GM19395 (cell line): ENCODE results near the gene DOCK8.
A peak's percentile ranks its signal among the peaks of the same experiment; 100 is the strongest.

Experiments
- ATAC-seq: cut with Tn5 transposase; IDR thresholded peaks from one replicate; pipeline ENCODE4 v1.9.1; 2021; ENCODE audit warnings: mild to moderate bottlenecking, moderate library complexity; ENCODE audit not compliant: unreplicated experiment

Gene DOCK8

GRCh38 chr9:265209-265870, 50.7 kb downstream of the DOCK8 start:
- ATAC-seq: no peak

DNA sequence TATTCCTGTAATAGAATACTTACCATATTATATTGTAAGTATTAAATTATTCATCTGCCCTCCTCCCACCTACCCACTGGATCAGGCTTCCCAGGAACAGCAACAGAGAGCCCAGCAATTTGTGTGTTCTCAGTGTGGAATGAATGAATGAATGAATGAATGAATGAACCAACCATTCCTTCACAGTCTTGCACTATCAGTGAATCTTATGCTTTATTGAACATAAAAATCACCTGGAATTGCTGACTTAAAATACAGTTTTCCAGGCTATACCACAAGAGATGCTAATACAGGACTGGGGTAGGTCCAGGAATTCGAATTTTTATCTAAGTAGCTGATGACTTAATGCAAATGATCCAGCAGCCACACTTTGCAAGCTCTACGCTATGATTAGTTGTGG, 51.6 kb downstream of the DOCK8 start:
- no peak for ATAC-seq

- ATAC-seq: no peak
Observed at GRCh38 chr9:268616-269015, 54.0 kb downstream of the DOCK8 start.

DNA sequence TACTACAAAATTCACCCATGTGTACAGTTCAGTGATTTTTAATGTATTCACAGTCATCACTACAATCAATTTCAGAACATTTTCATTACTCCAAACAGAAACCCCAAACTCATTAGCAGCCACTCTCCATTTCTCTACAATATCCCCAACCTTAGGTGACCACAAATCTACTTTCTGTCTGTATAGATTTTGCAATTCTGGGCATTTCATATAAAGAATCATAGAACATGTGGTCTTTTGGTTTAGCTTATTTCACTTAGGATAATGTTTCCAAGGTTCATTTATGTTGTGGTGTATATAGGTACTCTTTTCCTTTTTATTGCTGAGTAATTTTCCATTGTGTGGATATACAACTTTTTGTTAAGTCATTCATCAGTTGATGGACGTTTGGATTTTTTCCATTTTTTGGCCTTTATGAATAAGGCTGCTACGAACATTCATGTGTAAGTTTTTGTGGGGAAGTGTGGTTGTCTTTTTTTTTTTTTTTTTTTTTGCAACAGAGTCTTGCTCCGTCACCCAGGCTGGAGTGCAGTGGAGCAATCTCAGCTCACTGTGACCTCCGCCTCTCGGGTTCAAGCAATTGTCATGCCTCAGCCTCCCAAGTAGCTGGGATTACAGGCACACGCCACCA, 54.5 kb downstream of the DOCK8 start:
- no peak for ATAC-seq

- no peak for ATAC-seq
Observed at GRCh38 chr9:270657-271237, 56.1 kb downstream of the DOCK8 start.

- peak; percentile 97 for ATAC-seq
Observed at GRCh38 chr9:272251-273213, 57.9 kb downstream of the DOCK8 start.

DNA sequence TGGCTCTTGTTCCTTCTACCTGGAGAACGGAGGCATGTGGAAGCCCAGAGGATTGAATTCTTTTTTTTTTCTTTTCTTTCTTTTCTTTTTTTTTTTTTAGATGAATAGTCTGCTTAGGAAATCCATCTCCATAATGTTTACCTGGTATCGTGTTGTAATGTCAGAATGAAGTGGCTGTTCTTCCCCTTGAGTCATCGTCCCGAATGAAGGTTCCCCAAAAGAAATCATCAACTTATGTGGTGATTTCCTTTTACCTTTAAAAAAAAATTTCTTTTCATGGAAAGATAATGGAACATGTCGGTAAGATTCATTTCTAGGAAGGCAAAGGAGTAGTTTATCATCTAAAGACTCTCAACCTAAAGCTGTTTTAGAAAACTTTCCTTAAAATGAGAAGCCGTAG, 59.7 kb downstream of the DOCK8 start:
- no peak for ATAC-seq

DNA sequence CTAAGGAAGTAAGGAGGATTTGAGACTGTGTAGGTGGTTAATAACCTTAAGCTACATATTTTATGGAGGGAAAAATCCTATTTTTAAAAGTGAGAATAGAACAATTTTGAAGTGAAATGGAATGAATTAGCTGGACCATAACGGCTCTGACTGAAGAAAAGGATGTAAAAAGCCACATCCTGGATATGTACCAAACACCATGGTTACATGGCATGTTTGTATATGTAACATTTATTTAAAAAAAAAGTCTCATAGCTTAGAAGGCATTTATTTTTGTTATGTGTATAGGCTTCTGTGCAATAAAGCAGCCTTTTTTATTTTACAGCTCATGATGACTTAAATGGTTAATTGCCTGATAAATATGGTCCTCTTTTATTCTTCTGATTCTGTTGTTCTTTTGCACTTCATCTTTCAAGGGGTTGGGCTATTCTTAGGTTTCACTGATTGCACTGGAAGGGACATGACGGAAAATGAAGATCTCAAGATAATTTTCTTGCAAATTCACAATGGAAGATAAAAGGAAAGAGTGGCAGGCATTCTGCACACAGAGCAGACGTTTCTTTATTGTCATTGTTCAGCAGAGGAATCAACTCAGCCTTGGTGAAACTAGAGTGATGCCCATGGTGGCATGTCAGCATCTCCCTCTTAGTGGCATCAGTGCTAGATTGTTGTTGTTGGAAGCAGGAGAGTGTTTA, 63.1 kb downstream of the DOCK8 start:
- ATAC-seq: no peak

DNA sequence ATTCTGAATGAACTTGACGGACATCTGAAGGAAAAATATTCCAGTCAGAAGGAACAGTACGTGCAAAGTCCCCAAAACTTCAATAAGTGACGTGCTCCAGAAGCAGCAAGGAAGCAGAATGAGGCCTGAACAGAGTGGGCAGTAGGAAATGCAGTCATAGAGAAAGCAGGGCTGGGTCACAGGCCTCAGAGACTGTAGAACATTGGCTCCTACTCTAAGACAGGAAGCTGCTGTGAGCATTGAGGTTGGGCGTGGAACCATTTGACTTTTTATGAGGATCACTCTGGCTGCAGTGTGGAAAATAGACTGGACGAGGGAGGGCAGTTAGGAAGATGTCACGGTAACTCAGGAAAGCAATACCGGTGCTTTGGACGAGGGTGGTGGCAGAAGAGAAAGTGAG, 64.0 kb downstream of the DOCK8 start:
- no peak for ATAC-seq

- ATAC-seq: no peak
Observed at GRCh38 chr9:279674-280073, 65.0 kb downstream of the DOCK8 start.

GRCh38 chr9:281741-282645, 67.3 kb downstream of the DOCK8 start:
- ATAC-seq: no peak

DNA sequence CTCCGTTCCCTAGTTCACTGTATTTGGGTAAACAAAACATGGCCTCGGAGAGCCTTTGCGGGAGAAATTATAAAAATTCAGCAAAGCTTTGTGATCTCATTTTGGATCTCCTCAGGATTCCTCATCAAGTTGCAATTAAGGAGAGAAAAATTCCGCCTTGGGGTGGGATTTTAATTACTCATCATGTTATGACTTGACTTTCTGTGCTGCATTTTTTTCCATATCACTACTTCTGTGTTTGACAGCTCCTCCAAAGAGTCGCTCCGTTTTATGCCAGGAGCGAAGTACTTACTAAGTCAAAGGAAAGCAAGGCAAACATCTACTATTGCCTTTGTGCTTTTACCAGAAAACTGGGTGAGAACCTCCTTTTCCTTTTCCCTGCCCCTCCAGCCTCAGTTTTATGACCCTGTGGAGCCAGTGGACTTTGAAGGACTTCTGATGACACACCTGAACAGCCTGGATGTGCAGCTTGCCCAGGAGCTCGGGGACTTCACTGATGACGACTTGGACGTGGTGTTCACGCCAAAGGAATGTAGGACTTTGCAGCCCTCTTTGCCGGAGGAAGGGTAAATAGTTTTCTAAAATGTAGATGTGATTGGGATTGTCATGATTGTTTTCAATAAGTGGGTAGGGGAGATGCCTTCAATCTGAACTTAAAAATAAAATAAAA, 71.5 kb downstream of the DOCK8 start:
- no peak for ATAC-seq

- no peak for ATAC-seq
Observed at GRCh38 chr9:289121-289520, 74.5 kb downstream of the DOCK8 start.

- ATAC-seq: no peak
Observed at GRCh38 chr9:292915-293314, 78.2 kb downstream of the DOCK8 start.

- no peak for ATAC-seq
Observed at GRCh38 chr9:295576-295975, 80.9 kb downstream of the DOCK8 start.

- ATAC-seq: no peak
Observed at GRCh38 chr9:296411-296810, 81.7 kb downstream of the DOCK8 start.

GRCh38 chr9:297104-297972, 82.7 kb downstream of the DOCK8 start:
- peak; percentile 97 for ATAC-seq

DNA sequence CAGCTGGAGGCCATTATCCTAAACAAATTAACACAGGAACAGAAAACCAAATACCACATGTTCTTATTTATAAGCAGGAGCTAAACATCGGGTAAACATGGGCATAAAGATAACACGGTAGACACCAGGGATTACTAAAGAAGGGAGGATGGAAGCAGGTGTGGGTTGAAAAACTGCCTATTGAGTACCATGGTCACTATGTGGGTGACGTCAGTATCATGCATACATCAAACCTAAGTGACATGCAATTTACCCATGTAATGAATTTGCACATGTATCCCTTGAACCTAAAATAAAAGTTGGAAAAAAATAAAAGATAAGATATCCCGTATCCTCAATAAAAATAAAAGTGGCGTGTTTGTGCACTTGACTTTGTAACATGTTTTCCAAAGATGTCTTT, 88.8 kb downstream of the DOCK8 start:
- ATAC-seq: no peak
